ENCODE data around the gene MTRR. TPM values are rescaled to one million over a fixed set of nuclear protein-coding genes. Genes with fewer than 3 reads are reported as not detected.
A peak's percentile ranks its signal among the peaks of the same experiment; 100 is the strongest.

The MTRR gene
- total and polyA plus RNA-seq, 4 donors = 30.2 to 37.2 (median 36.8) TPM

DNA sequence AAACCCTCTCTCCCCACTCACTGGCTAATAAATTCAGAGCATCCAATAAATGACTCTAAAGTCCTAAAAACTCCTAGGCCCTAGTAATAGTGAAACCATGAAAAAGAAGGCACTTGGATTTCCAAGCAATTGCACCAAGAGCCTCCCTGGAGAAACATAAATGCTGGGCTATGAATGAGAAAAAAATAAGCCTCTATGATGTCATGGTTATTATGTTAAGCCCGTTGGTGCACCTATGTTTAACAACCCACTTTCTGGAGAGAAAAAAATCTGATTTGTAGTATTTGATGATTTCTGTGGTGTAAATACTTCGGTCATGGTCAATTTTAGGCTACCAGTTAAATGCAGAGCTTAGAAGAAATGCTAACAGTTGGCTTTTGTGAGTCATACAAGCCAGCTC lies 26.4 kb upstream of the MTRR start:
- Histone ChIP-seq H3K36me3 (ENCODE audit: control insufficient read depth, insufficient read depth, low read length) (no peaks in the 10 kb centered on the region), H3K4me3 (ENCODE audit: low read depth, low read length) (no peak overlapping the region), H3K4me1 (ENCODE audit: control insufficient read depth, insufficient read depth, low read length) (no peaks in the 10 kb centered on the region), H3K27ac (ENCODE audit: low read depth, low read length) (no peak overlapping the region), H3K27me3 (ENCODE audit: control insufficient read depth, insufficient read depth, low read length) (no peaks in the 10 kb centered on the region), H3K9me3 (ENCODE audit: control insufficient read depth, insufficient read depth, low read length) (no peaks in the 10 kb centered on the region)
- WGBS (ENCODE audit: insufficient coverage) = 64% methylated on average over 2 of the region's 2 CpGs
- DNase-seq (ENCODE audit: low read depth in 4 of 6, low spot score in 6 of 6) = no peak

DNA sequence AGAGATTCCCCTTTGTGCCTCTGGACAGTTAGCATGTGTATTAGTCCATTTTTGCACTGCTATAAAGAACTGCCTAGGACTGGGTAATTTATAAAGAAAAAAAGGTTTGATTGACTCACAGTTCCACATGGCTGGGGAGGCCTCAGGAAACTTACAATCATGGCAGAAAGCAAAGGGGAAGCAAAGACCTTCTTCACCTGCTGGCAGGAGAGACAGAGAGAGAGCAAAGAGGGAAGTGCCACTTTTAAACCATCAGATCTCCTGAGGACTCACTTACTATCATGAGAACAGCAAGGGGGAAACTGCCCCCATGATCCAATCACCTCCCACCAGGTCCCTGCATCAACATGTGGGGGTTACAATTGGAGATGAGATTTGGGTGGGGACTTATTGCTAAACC lies 24.0 kb upstream of the MTRR start:
- Histone ChIP-seq H3K9me3 (ENCODE audit: control insufficient read depth, insufficient read depth, low read length) (no peaks in the 10 kb centered on the region), H3K4me3 (ENCODE audit: low read depth, low read length) (no peak overlapping the region), H3K27ac (ENCODE audit: low read depth, low read length) (no peak overlapping the region), H3K27me3 (ENCODE audit: control insufficient read depth, insufficient read depth, low read length) (no peaks in the 10 kb centered on the region), H3K4me1 (ENCODE audit: control insufficient read depth, insufficient read depth, low read length) (peaks cover 8% of the 10 kb centered on the region), H3K36me3 (ENCODE audit: control insufficient read depth, insufficient read depth, low read length) (no peaks in the 10 kb centered on the region)
- DNase-seq (ENCODE audit: low read depth in 4 of 6, low spot score in 6 of 6) = no peak

GRCh38 chr5:7845557-7845956 lies 23.4 kb upstream of the MTRR start:
- H3K27me3 ChIP-seq (ENCODE audit: control insufficient read depth, insufficient read depth, low read length) = no peaks in the 10 kb centered on the region
- no peak overlapping the region for H3K27ac ChIP-seq (ENCODE audit: low read depth, low read length)
- no peak overlapping the region for H3K4me3 ChIP-seq (ENCODE audit: low read depth, low read length)
- no peaks in the 10 kb centered on the region for H3K9me3 ChIP-seq (ENCODE audit: control insufficient read depth, insufficient read depth, low read length)
- H3K36me3 ChIP-seq (ENCODE audit: control insufficient read depth, insufficient read depth, low read length) = no peaks in the 10 kb centered on the region
- peaks cover 12% of the 10 kb centered on the region for H3K4me1 ChIP-seq (ENCODE audit: control insufficient read depth, insufficient read depth, low read length)
- WGBS (ENCODE audit: insufficient coverage) = 58% methylated on average over 6 of the region's 7 CpGs
- DNase-seq (ENCODE audit: low read depth in 4 of 6, low spot score in 6 of 6) = peak in 1 of 6 donors; percentile 85

GRCh38 chr5:7846327-7846726 lies 22.6 kb upstream of the MTRR start:
- H3K27ac ChIP-seq (ENCODE audit: low read depth, low read length) = no peak overlapping the region
- H3K27me3 ChIP-seq (ENCODE audit: control insufficient read depth, insufficient read depth, low read length) = no peaks in the 10 kb centered on the region
- H3K9me3 ChIP-seq (ENCODE audit: control insufficient read depth, insufficient read depth, low read length) = no peaks in the 10 kb centered on the region
- H3K4me3 ChIP-seq (ENCODE audit: low read depth, low read length) = no peak overlapping the region
- no peaks in the 10 kb centered on the region for H3K36me3 ChIP-seq (ENCODE audit: control insufficient read depth, insufficient read depth, low read length)
- peaks cover 17% of the 10 kb centered on the region for H3K4me1 ChIP-seq (ENCODE audit: control insufficient read depth, insufficient read depth, low read length)
- WGBS (ENCODE audit: insufficient coverage) = 100% methylated on average over 1 of the region's 5 CpGs
- DNase-seq (ENCODE audit: low read depth in 4 of 6, low spot score in 6 of 6) = no peak

GRCh38 chr5:7848296-7848695 lies 20.7 kb upstream of the MTRR start:
- WGBS (ENCODE audit: insufficient coverage) = 56% methylated on average over 2 of the region's 2 CpGs
- H3K27ac ChIP-seq (ENCODE audit: low read depth, low read length) = no peak overlapping the region
- peak in 1 of 6 donors; percentile 32 for DNase-seq (ENCODE audit: low read depth in 4 of 6, low spot score in 6 of 6)
- no peaks in the 10 kb centered on the region for H3K36me3 ChIP-seq (ENCODE audit: control insufficient read depth, insufficient read depth, low read length)
- H3K4me1 ChIP-seq (ENCODE audit: control insufficient read depth, insufficient read depth, low read length) = peaks cover 18% of the 10 kb centered on the region
- no peaks in the 10 kb centered on the region for H3K9me3 ChIP-seq (ENCODE audit: control insufficient read depth, insufficient read depth, low read length)
- H3K4me3 ChIP-seq (ENCODE audit: low read depth, low read length) = no peak overlapping the region
- H3K27me3 ChIP-seq (ENCODE audit: control insufficient read depth, insufficient read depth, low read length) = no peaks in the 10 kb centered on the region

DNA sequence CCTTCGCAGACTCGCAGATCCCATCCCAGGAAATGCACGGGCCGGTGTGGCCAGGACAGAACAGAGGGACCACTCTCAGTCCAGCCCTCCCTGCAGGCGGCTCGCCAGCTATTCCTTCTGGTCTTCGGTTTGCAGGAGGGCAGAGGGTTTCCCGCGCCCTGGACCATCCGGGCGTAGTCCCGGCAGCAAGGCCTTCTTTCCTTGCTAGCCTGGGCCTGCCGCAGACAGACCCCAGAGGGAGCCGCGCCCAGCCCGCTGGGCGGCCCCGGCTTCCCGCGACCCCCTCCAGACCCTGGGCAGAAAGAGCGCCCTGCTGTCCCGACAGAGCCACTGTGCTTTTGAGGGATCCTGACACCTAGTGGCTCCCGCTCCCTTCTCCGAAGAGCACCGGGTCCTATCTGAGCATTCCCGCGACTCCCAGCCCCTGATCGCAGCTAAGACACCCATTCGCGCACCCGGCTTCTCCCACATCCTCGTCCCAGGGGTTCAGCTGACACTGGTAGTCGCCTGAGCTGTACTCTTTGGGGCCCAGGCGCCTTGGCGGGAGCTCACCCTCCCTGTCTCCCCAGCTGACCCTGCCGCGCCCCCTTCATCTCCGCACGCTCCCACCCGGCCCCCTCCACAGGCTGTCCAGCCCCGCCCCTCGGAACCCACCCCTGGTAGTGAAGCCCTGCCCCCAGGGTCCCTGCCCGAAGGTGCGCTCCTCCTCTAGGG lies 19.1 kb upstream of the MTRR start:
- WGBS (ENCODE audit: insufficient coverage) = 1% methylated on average over 42 of the region's 44 CpGs
- Histone ChIP-seq H3K4me1 (ENCODE audit: control insufficient read depth, insufficient read depth, low read length) (peaks cover 18% of the 10 kb centered on the region), H3K4me3 (ENCODE audit: low read depth, low read length) (peak overlapping the region; percentile 48), H3K27me3 (ENCODE audit: control insufficient read depth, insufficient read depth, low read length) (no peaks in the 10 kb centered on the region), H3K36me3 (ENCODE audit: control insufficient read depth, insufficient read depth, low read length) (no peaks in the 10 kb centered on the region), H3K9me3 (ENCODE audit: control insufficient read depth, insufficient read depth, low read length) (no peaks in the 10 kb centered on the region), H3K27ac (ENCODE audit: low read depth, low read length) (no peak overlapping the region)
- DNase-seq (ENCODE audit: low read depth in 4 of 6, low spot score in 6 of 6) = peak in 2 of 6 donors; percentile 74 to 85

GRCh38 chr5:7850395-7851239 lies 18.3 kb upstream of the MTRR start, which contains the start of gene CFAP90:
Gene CFAP90, minus strand, starts transcription at chr5:7851133. Its CDS starts 112 bp downstream, at chr5:7851021.
- Histone ChIP-seq H3K9me3 (ENCODE audit: control insufficient read depth, insufficient read depth, low read length) (no peaks in the 10 kb centered on the region), H3K4me1 (ENCODE audit: control insufficient read depth, insufficient read depth, low read length) (peaks cover 18% of the 10 kb centered on the region), H3K27ac (ENCODE audit: low read depth, low read length) (no peak within 1 kb of the TSS), H3K36me3 (ENCODE audit: control insufficient read depth, insufficient read depth, low read length) (no peaks in the 10 kb centered on the region), H3K4me3 (ENCODE audit: low read depth, low read length) (peak within 1 kb of the TSS; percentile 48), H3K27me3 (ENCODE audit: control insufficient read depth, insufficient read depth, low read length) (no peaks in the 10 kb centered on the region)
- DNase-seq (ENCODE audit: low read depth in 4 of 6, low spot score in 6 of 6) = peak in 3 of 6 donors; percentile 35 to 90 (median 85)
- WGBS (ENCODE audit: insufficient coverage) = 0% methylated on average over 55 of the region's 76 CpGs

GRCh38 chr5:7851240-7851592 lies 17.7 kb upstream of the MTRR start:
- H3K27ac ChIP-seq (ENCODE audit: low read depth, low read length) = no peak overlapping the region
- H3K9me3 ChIP-seq (ENCODE audit: control insufficient read depth, insufficient read depth, low read length) = no peaks in the 10 kb centered on the region
- H3K4me3 ChIP-seq (ENCODE audit: low read depth, low read length) = peak overlapping the region; percentile 39
- H3K36me3 ChIP-seq (ENCODE audit: control insufficient read depth, insufficient read depth, low read length) = no peaks in the 10 kb centered on the region
- H3K4me1 ChIP-seq (ENCODE audit: control insufficient read depth, insufficient read depth, low read length) = peaks cover 18% of the 10 kb centered on the region
- DNase-seq (ENCODE audit: low read depth in 4 of 6, low spot score in 6 of 6) = no peak
- H3K27me3 ChIP-seq (ENCODE audit: control insufficient read depth, insufficient read depth, low read length) = no peaks in the 10 kb centered on the region
- 60% methylated on average over 13 of the region's 16 CpGs for WGBS (ENCODE audit: insufficient coverage)

- H3K27me3 ChIP-seq (ENCODE audit: control insufficient read depth, insufficient read depth, low read length) = no peaks in the 10 kb centered on the region
- no peaks in the 10 kb centered on the region for H3K9me3 ChIP-seq (ENCODE audit: control insufficient read depth, insufficient read depth, low read length)
- H3K36me3 ChIP-seq (ENCODE audit: control insufficient read depth, insufficient read depth, low read length) = no peaks in the 10 kb centered on the region
- no peak overlapping the region for H3K27ac ChIP-seq (ENCODE audit: low read depth, low read length)
- no peak for DNase-seq (ENCODE audit: low read depth in 4 of 6, low spot score in 6 of 6)
- H3K4me1 ChIP-seq (ENCODE audit: control insufficient read depth, insufficient read depth, low read length) = peaks cover 18% of the 10 kb centered on the region
- H3K4me3 ChIP-seq (ENCODE audit: low read depth, low read length) = no peak overlapping the region
- WGBS (ENCODE audit: insufficient coverage) = 84% methylated on average over 7 of the region's 8 CpGs
Observed at GRCh38 chr5:7851617-7852289, 17.2 kb upstream of the MTRR start.
